Panc1 (cell line): Measurements from ENCODE around the gene POU1F1.

Experiments
- CTCF ChIP-seq: fragments of 450-650 bp; IDR thresholded peaks from 2 replicates; pipeline ENCODE4 v1.5.1; 2017; ENCODE audit warnings: mild to moderate bottlenecking
- POLR2AphosphoS5 ChIP-seq: IDR thresholded peaks from 2 replicates; pipeline ENCODE4 v1.6.1; 2012; ENCODE audit warnings: mild to moderate bottlenecking, low read depth, low read length, moderate library complexity
- REST ChIP-seq, 2 experiments: IDR thresholded peaks; 2 replicates each; pipeline ENCODE4 v1.6.1; 2011 to 2012; ENCODE audit warnings: low read depth in 2 of 2, control low read depth in 1 of 2, low read length in 1 of 2, mild to moderate bottlenecking in 1 of 2, moderate library complexity in 1 of 2; ENCODE audit not compliant: insufficient read depth in 1 of 2
- SIN3A ChIP-seq: IDR thresholded peaks from 2 replicates; pipeline ENCODE4 v1.6.1; 2012; ENCODE audit warnings: low read depth, mild to moderate bottlenecking, low read length, moderate library complexity, borderline replicate concordance; ENCODE audit not compliant: insufficient read depth
- TCF7L2 ChIP-seq: IDR thresholded peaks from 2 replicates; pipeline ENCODE4 v1.6.1; 2011; ENCODE audit warnings: mild to moderate bottlenecking, low read depth, low read length, inconsistent platforms

DNA sequence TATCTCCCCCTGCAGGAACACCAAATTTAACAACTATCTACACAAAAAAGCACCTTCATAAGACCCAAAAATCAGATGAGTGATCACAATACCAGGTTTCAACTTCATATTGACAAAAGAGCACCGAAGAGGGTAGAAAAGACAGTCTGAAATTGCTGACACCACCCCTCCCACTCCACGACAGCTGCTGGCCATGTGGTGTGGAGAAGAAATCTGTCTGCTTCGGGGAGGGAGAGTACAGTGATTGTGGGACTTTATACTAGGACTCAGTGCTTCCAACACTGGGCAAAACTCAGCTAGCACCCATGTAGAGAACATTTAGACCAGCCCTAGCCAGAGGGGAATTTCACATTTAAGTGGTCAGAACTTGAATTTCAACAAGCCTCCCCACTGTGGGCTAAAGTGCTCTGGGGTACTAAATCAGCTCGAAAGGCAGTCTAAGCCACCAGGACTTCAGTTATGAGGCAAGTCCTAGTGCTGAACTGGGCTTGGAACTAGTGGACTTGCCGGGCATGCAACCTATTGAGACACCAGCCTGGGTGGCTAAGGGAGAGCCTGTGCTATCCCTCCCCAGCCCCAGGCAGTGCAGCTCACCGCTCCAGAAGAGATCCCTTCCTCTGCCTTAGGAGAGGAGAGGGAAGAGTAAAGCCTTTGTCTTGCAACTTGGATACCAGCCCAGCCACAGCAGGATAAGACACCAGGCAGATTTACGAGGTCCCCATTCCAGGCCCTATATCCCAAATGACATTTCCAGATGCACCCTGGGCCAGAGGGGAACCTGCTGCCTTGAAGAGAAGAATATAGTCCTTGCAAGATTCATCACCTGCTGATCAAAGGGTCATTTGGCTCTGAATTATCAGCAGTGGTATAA, 44.6 kb upstream of the POU1F1 start:
- TF ChIP-seq REST (IDR thresholded peaks at IDR 0.05; ENCODE audit: insufficient read depth in 1 of 2, low read depth in 2 of 2, low read length in 1 of 2) (no peak), POLR2AphosphoS5 (no peak), CTCF (no peak), SIN3A (no peak), TCF7L2 (peak; percentile 40; the same call in 1 of the 2 replicates)
